KMS-11 (cell line): ENCODE data around the gene SDR39U1.

ENCODE experiments used
- H2AFZ ChIP-seq: fragments of 200-600 bp; sonication (generic); 2 replicates; pipeline ENCODE4 v1.6.1; 2016; ENCODE audit warnings: antibody characterized with exemption, mixed run types, low read depth
- H3K27ac ChIP-seq: fragments of 200-600 bp; sonication (generic); 2 replicates; pipeline ENCODE4 v1.6.1; 2016; ENCODE audit warnings: mild to moderate bottlenecking, mixed run types
- H3K27me3 ChIP-seq: fragments of 200-600 bp; sonication (generic); 2 replicates; pipeline ENCODE4 v1.6.1; 2017; ENCODE audit warnings: mild to moderate bottlenecking, low read depth, mixed run types, moderate library complexity; ENCODE audit not compliant: insufficient read depth
- H3K36me3 ChIP-seq: fragments of 200-600 bp; sonication (generic); 2 replicates; pipeline ENCODE4 v1.6.1; 2017; ENCODE audit warnings: mild to moderate bottlenecking, mixed run types; ENCODE audit not compliant: insufficient read depth
- H3K4me1 ChIP-seq: fragments of 200-600 bp; sonication (generic); 2 replicates; pipeline ENCODE4 v1.6.1; 2016; ENCODE audit warnings: mild to moderate bottlenecking, low read depth, mixed run types; ENCODE audit not compliant: poor library complexity, severe bottlenecking
- H3K4me2 ChIP-seq: fragments of 200-600 bp; sonication (generic); 2 replicates; pipeline ENCODE4 v1.7.0; 2016; ENCODE audit warnings: mild to moderate bottlenecking, mixed run types
- H3K4me3 ChIP-seq: fragments of 200-600 bp; sonication (generic); IDR thresholded peaks from 2 replicates; pipeline ENCODE4 v1.6.1; 2017; ENCODE audit warnings: low read depth, low read length, mixed read lengths; ENCODE audit not compliant: insufficient read depth
- H3K79me2 ChIP-seq: fragments of 200-600 bp; sonication (generic); 2 replicates; pipeline ENCODE4 v1.6.1; 2016; ENCODE audit warnings: low read depth, mixed run types; ENCODE audit not compliant: insufficient read depth
- H3K9ac ChIP-seq: fragments of 200-600 bp; sonication (generic); 2 replicates; pipeline ENCODE4 v1.6.1; 2016; ENCODE audit warnings: mild to moderate bottlenecking, mixed run types
- H4K20me1 ChIP-seq: fragments of 200-600 bp; sonication (generic); 2 replicates; pipeline ENCODE4 v1.6.1; 2016; ENCODE audit warnings: mild to moderate bottlenecking, mixed run types; ENCODE audit not compliant: insufficient read depth
- CTCF ChIP-seq: fragments of 200-600 bp; sonication (generic); conservative IDR thresholded peaks from 2 replicates; pipeline ENCODE4 v1.6.1; 2017; ENCODE audit warnings: low read depth, mild to moderate bottlenecking, antibody characterized with exemption, low read length, moderate library complexity, mixed read lengths

Gene SDR39U1

DNA sequence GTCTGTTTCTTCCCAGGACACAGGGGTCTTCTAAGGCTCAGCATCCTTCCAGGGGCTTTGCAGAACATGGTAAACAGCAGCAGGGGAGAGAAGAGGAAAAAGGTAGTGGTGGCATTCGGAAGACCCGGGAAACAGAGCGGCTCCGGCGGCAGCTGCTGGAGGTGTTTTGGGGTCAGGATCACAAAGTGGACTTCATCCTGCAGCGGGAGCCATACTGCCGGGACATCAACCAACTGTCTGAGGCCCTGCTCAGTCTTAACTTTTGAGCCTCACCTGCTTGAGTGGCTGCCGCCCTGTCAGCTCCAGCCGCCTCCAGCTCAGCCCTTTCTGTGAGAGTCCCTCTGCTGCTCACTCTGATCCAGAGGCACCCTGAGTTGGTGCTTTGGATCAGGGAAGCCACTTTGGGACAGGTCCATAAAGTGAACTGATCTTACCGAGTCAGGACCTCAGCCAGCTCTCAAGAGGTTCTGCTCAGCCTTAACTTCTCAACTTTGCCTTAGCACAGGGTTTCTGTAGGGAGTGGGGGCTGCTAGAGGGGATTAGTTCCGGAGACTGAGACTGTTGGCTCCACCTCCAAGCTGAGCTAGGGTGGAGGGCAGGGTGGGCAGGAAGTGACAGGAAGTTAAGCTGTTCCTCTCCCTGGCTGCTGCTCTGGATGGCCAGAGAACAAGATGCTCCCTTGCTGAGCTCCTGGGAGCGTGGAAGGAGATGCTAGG lies 5.4 kb downstream of the SDR39U1 start:
- Histone ChIP-seq H3K36me3 (no peaks in the 10 kb centered on the region), H3K27ac (no peak overlapping the region), H4K20me1 (no peaks in the 10 kb centered on the region), H3K4me2 (no peak overlapping the region), H3K4me3 (no peak overlapping the region), H3K9ac (no peak overlapping the region), H3K4me1 (peaks cover 14% of the 10 kb centered on the region), H3K79me2 (no peaks in the 10 kb centered on the region), H3K27me3 (no peaks in the 10 kb centered on the region), H2AFZ (no peak overlapping the region)
- peak; percentile 35; the same call in 1 of the 2 replicates for TF ChIP-seq CTCF

DNA sequence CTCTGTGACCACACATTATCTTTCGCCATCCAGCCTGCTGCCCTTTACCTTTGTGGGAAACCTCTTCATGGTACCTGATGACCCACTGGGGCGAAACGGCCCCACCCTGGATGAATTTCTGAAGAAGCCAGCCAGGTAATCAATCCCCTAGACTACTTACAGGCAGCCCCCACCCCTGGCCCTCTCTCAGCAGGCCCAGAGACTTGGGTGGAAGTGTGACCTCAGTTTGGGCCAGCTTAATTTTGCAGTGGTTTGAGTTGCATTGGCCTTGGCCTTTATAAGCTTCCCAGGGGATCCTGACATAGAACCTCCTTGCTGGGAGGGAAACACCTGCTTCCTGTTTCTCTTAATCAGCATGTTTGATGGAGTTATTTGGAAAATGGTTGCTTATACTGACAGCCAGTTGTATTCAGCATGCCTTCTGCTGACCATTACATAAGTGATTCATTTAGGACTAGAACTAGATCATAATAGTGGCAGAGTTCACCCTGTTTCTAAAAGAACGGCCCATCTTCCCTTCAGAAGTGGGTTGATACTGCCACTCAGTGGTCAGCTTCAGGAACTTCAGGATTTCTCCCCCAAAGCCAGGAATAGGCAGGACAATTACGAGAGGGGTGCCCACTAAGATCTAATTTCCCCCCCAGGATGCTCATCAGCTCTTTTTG lies 6.1 kb downstream of the SDR39U1 start:
- peak; percentile 57 for TF ChIP-seq CTCF
- Histone ChIP-seq H3K4me1 (peaks cover 18% of the 10 kb centered on the region), H3K27me3 (no peaks in the 10 kb centered on the region), H3K4me3 (no peak overlapping the region), H3K79me2 (no peaks in the 10 kb centered on the region), H3K9ac (no peak overlapping the region), H3K36me3 (no peaks in the 10 kb centered on the region), H3K4me2 (no peak overlapping the region), H3K27ac (no peak overlapping the region), H4K20me1 (no peaks in the 10 kb centered on the region), H2AFZ (no peak overlapping the region)

GRCh38 chr14:24435998-24436354 lies 6.6 kb downstream of the SDR39U1 start:
- H3K4me2 ChIP-seq, result no peak overlapping the region
- H4K20me1 ChIP-seq, result no peaks in the 10 kb centered on the region
- H3K36me3 ChIP-seq, result no peaks in the 10 kb centered on the region
- no peak overlapping the region for H3K27ac ChIP-seq
- no peak for TF ChIP-seq CTCF
- no peak overlapping the region for H2AFZ ChIP-seq
- peaks cover 14% of the 10 kb centered on the region for H3K4me1 ChIP-seq
- no peak overlapping the region for H3K9ac ChIP-seq
- H3K4me3 ChIP-seq, result no peak overlapping the region
- H3K79me2 ChIP-seq, result no peaks in the 10 kb centered on the region
- H3K27me3 ChIP-seq, result no peaks in the 10 kb centered on the region

GRCh38 chr14:24435192-24435810 lies 7.3 kb downstream of the SDR39U1 start:
- Histone ChIP-seq H2AFZ (no peak overlapping the region), H3K27ac (no peak overlapping the region), H3K27me3 (no peaks in the 10 kb centered on the region), H3K4me3 (no peak overlapping the region), H3K79me2 (no peaks in the 10 kb centered on the region), H3K4me1 (peaks cover 13% of the 10 kb centered on the region), H3K4me2 (no peak overlapping the region), H3K9ac (no peak overlapping the region), H3K36me3 (no peaks in the 10 kb centered on the region), H4K20me1 (no peaks in the 10 kb centered on the region)
- TF ChIP-seq CTCF, result no peak
